SH-SY5Y (cell line): ENCODE results near the gene ZFYVE27.

Experiments
- GATA2 ChIP-seq: IDR thresholded peaks from 2 replicates; pipeline ENCODE4 v1.6.1; 2011; ENCODE audit warnings: mild to moderate bottlenecking, low read depth, low read length
- GATA3 ChIP-seq: IDR thresholded peaks from 2 replicates; pipeline ENCODE4 v1.6.1; 2011; ENCODE audit warnings: low read depth, mild to moderate bottlenecking, low read length, moderate library complexity

The ZFYVE27 gene

GRCh38 chr10:97752956-97753355 is 16.0 kb downstream of the ZFYVE27 start:
- TF ChIP-seq GATA2 (no peak), GATA3 (no peak)

DNA sequence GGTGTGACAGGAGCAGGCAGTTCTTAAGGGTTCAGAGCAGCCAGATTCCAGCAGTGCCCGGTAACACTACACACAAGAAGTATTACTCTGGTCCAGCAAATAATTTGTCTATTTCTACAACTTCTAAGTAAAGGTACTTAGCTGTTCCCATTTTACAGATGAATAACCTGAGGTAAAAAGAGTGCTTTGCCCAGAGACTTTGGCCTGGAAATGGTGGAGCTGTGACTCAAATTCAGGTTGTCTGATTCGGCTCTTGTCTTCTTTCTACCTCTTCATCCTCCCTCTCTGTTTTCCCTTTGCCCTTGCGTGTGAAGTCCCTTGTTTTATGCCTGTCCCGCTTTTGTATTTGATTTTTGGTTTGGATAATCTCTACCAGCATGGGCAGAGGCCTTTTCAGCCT is 17.8 kb downstream of the ZFYVE27 start:
- TF ChIP-seq GATA2 (no peak), GATA3 (no peak)

GRCh38 chr10:97755718-97756117 is 18.8 kb downstream of the ZFYVE27 start:
- TF ChIP-seq GATA2: no peak
- no peak for TF ChIP-seq GATA3

GRCh38 chr10:97757471-97757870 is 20.5 kb downstream of the ZFYVE27 start:
- no peak for TF ChIP-seq GATA2
- TF ChIP-seq GATA3: no peak

GRCh38 chr10:97759158-97759887 is 22.4 kb downstream of the ZFYVE27 start:
- TF ChIP-seq GATA3 (no peak), GATA2 (no peak)

- TF ChIP-seq GATA3: no peak
- no peak for TF ChIP-seq GATA2
Observed at GRCh38 chr10:97759946-97760345, 23.0 kb downstream of the ZFYVE27 start.

GRCh38 chr10:97760461-97761257 is 23.7 kb downstream of the ZFYVE27 start:
- no peak for TF ChIP-seq GATA3
- no peak for TF ChIP-seq GATA2

GRCh38 chr10:97761331-97761865 is 24.5 kb downstream of the ZFYVE27 start:
- no peak for TF ChIP-seq GATA2

DNA sequence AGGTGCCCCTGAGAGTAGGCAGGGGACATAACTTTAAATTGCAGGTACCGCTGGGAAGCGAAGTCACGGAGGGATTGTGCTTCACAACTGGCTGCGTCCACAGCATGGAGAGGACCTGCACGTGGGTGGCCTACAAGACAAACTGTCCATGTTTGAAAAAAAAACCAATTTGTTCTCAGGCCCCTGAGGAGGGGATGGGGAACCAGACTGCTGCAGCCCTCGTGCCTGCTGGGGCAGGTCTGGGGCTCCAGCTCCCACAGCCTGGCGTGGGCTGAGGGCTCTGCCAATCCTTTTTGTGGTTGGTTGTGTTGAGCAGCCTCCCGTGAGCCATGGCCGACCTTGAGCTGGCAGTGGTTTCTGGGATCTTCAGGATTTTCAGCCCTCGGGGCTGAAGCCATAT is 25.1 kb downstream of the ZFYVE27 start:
- TF ChIP-seq GATA3 (no peak), GATA2 (no peak)

- TF ChIP-seq GATA2: no peak
- no peak for TF ChIP-seq GATA3
Observed at GRCh38 chr10:97762816-97763215, 25.9 kb downstream of the ZFYVE27 start.

DNA sequence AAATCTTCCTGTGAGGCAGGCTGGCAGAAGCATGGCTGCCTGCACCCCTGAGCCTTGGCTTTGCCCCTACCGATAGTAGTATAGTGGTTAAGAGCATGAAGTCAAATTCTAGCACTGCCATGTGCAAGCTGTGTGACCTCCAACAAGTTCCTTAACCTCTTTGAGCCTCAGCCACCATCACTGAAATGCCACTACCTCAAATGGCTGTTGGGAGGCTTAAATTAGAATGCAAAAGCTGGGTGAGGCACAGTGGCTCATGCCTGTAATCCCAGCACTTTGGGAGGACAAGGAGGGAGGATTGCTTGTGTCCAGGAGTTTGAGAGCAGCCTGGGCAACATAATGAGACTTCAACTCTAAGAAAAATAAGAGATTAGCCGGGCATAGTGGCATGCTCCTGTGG is 26.5 kb downstream of the ZFYVE27 start:
- TF ChIP-seq GATA2: no peak
- no peak for TF ChIP-seq GATA3

DNA sequence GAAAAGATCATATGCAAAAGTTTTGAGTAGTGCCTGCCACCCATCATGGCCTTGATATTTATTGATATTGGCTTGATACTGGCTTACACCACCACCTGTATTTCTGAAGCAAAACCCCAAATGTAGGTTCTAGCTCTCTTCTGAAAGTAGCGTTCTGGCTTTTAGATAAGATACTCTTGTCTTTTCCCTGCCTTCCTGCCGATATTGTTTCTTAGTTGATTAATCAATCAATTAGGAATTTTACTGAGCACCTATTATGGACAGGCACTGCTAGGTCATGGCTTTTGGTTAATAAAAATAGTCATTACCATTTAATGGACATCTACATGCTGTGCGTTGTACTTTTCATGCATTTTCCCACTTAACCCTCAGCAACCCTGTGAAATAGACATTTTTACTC is 27.0 kb downstream of the ZFYVE27 start:
- no peak for TF ChIP-seq GATA3
- TF ChIP-seq GATA2: no peak

DNA sequence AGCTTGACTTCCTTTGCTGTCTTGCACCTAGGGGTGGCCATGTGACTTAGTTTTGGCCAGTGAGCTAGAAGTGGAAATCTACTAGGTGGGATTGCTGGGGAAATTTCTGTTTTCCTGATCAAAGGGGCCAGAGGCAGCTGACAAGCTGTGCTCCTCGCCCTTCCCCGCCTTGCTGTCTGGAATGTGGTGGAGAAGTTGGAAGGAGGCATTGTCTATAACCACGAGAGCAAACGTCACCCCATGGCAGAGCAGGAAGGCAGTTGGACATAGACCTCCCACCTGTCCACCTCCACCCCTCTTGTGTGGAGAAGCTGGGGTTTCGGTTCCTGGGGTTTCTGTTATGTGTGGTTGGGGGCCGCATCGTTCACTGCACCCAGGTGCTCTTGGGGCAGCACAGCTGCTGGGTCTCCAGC is 27.6 kb downstream of the ZFYVE27 start:
- TF ChIP-seq GATA2: no peak
- TF ChIP-seq GATA3: no peak

GRCh38 chr10:97765201-97765600 is 28.3 kb downstream of the ZFYVE27 start:
- TF ChIP-seq GATA2: no peak
- no peak for TF ChIP-seq GATA3
